GM10248 (cell line): ENCODE results near the gene CTNNA3.

Experiments used
- CTCF ChIA-PET: fragments of 300-600 bp; sonication (Branson Sonifier 250); formaldehyde crosslinking; extraction: SDS; loops from one replicate; lab custom pipeline; 2021; ENCODE audit warnings: antibody characterized with exemption; lab: Yijun Ruan, JAX
- POLR2A ChIA-PET: fragments of 350-650 bp; sonication (Branson Sonifier 250); formaldehyde crosslinking; extraction: SDS; loops from one replicate; lab custom pipeline; 2020; ENCODE audit warnings: antibody characterized with exemption; lab: Yijun Ruan, JAX
- DNase-seq: peaks from one replicate; pipeline ENCODE4 v3.0.0; 2012; ENCODE audit errors: extremely low spot score
- TF ChIP-seq, protein P1 (sequence below): IDR thresholded peaks from 2 replicates; pipeline ENCODE4 v1.5.1; 2012; ENCODE audit warnings: mild to moderate bottlenecking, low read depth; ENCODE audit errors: extremely low read depth, missing control alignments, control extremely low read depth

Gene CTNNA3

GRCh38 chr10:66394342-66395063 is 1301.5 kb downstream of the CTNNA3 start:
- DNase-seq = no peak
- ChIA-PET CTCF (no interaction called here), POLR2A (no interaction called here)
- TF ChIP-seq, protein P1, sequence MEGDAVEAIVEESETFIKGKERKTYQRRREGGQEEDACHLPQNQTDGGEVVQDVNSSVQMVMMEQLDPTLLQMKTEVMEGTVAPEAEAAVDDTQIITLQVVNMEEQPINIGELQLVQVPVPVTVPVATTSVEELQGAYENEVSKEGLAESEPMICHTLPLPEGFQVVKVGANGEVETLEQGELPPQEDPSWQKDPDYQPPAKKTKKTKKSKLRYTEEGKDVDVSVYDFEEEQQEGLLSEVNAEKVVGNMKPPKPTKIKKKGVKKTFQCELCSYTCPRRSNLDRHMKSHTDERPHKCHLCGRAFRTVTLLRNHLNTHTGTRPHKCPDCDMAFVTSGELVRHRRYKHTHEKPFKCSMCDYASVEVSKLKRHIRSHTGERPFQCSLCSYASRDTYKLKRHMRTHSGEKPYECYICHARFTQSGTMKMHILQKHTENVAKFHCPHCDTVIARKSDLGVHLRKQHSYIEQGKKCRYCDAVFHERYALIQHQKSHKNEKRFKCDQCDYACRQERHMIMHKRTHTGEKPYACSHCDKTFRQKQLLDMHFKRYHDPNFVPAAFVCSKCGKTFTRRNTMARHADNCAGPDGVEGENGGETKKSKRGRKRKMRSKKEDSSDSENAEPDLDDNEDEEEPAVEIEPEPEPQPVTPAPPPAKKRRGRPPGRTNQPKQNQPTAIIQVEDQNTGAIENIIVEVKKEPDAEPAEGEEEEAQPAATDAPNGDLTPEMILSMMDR = no peak

- ChIA-PET CTCF (interaction anchor here (1.3 kb wide), 1 partner anchor 10 kb away, joined by 3 read pairs; no protein-coding TSS in a partner anchor), POLR2A (no interaction called here)
- TF ChIP-seq, protein P1 = no peak
- DNase-seq = no peak
These were observed 1305.1 kb downstream of the CTNNA3 start for GRCh38 chr10:66390926-66391325.

GRCh38 chr10:66381045-66381444 is 1315.0 kb downstream of the CTNNA3 start:
- DNase-seq = no peak
- CTCF ChIA-PET = no interaction called here
- TF ChIP-seq, protein P1 = no peak
- POLR2A ChIA-PET = no interaction called here

DNA sequence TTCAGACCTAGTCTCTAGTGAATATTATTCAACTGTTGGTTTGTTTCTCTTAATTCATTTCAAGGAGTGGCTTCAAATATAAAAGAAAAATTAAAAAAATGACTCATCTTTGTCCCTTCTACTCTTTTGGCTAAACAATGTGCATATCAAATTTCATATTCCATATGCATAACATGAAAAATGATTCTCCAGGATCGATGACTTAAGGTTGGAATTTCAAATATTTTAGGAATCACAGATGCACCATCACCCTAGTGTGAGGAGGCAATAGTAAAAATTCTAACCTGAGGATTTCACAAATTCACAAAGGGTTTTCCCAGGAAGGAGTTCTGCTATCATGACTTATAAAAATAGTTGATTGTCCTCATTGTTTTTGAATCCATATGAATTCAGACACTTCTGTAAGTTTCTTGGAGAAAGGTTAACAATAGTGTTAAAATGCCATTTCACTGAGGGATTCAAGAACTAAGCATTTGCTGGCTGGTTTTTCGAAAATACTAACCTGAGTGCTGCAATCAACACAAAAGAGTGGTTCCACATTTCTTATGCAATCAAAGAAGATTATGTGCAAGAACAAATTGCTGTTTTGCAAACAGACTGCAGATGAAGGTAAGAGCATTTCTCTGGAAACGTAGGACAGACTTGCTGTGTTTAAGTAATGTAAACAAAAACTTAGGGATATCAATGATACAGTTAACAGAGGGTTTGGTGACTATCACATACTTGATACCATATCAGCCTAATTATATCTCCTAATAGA is 1317.7 kb downstream of the CTNNA3 start:
- no peak for DNase-seq
- TF ChIP-seq, protein P1 = no peak
- CTCF ChIA-PET = no interaction called here
- POLR2A ChIA-PET = no interaction called here

DNA sequence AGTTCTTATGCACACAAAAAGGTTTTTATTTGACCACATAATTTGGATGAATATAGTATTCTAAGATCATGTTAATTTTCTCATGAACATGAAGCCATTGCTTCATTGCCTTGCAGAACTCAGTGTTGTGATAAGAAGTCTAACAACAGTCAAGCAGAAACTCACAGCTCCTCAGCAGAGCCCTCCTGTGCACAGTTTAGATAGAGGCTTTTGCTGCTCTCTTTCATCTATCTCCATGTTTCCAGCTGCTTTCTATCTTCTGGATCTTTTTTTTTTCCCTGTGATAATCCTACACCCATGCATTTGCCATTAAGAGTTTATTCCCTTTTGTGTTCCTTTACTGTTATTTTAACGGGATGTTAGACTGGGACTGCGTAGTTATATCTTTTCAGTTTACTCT is 1327.8 kb downstream of the CTNNA3 start:
- ChIA-PET CTCF (interaction anchor here (1.9 kb wide), 1 partner anchor 21 kb away, joined by 4 read pairs; no protein-coding TSS in a partner anchor), POLR2A (no interaction called here)
- DNase-seq = no peak
- TF ChIP-seq, protein P1 = no peak

- CTCF ChIA-PET = no interaction called here
- DNase-seq = no peak
- TF ChIP-seq, protein P1 = no peak
- POLR2A ChIA-PET = no interaction called here
These were observed 1329.8 kb downstream of the CTNNA3 start for GRCh38 chr10:66366163-66366562.
